GM23338 (cell line): Measurements from ENCODE around the gene PAQR9. TPM values are rescaled to one million over a fixed set of nuclear protein-coding genes. Genes with fewer than 3 reads are reported as not detected.

Experiments used
- ATAC-seq: fragments of 200-7000 bp; cut with Tn5 transposase; 3 replicates; pipeline ENCODE4 v1.9.1; 2020
- DNase-seq: peaks from one replicate; pipeline ENCODE4 v3.0.0-alpha.2; 2015; ENCODE audit warnings: low spot score
- H2AFZ ChIP-seq: fragments of 200-600 bp; sonication (generic); 2 replicates; pipeline ENCODE4 v1.8.0; 2016; ENCODE audit warnings: antibody characterized with exemption, mild to moderate bottlenecking, moderate library complexity
- H3F3A ChIP-seq: fragments of 200-600 bp; sonication (generic); replicated peaks from 2 replicates; pipeline ENCODE4 v1.8.0; 2017; ENCODE audit warnings: antibody characterized with exemption, mixed run types, low read depth
- H3K27ac ChIP-seq: fragments of 200-600 bp; sonication (generic); 2 replicates; pipeline ENCODE4 v1.6.1; 2016; ENCODE audit warnings: low read depth
- H3K27me3 ChIP-seq: fragments of 200-600 bp; sonication (generic); 2 replicates; pipeline ENCODE4 v1.8.0; 2016; ENCODE audit warnings: mild to moderate bottlenecking, mixed run types, moderate library complexity; ENCODE audit not compliant: insufficient read depth
- H3K36me3 ChIP-seq: fragments of 200-600 bp; sonication (generic); 2 replicates; pipeline ENCODE4 v1.8.0; 2016; ENCODE audit warnings: mild to moderate bottlenecking; ENCODE audit not compliant: insufficient read depth
- H3K4me1 ChIP-seq: fragments of 200-600 bp; sonication (generic); 2 replicates; pipeline ENCODE4 v1.8.0; 2016; ENCODE audit warnings: mild to moderate bottlenecking, moderate library complexity; ENCODE audit not compliant: insufficient read depth
- H3K4me2 ChIP-seq: fragments of 200-600 bp; sonication (generic); 2 replicates; pipeline ENCODE4 v1.7.1; 2017; ENCODE audit warnings: mixed run types
- H3K4me3 ChIP-seq: fragments of 200-600 bp; sonication (generic); 2 replicates; pipeline ENCODE4 v1.6.1; 2016; ENCODE audit warnings: mixed run types
- H3K79me2 ChIP-seq: fragments of 200-600 bp; sonication (generic); replicated peaks from 2 replicates; pipeline ENCODE4 v1.8.0; 2017; ENCODE audit warnings: mild to moderate bottlenecking; ENCODE audit not compliant: insufficient read depth
- H3K9me2 ChIP-seq: fragments of 200-600 bp; sonication (generic); 2 replicates; pipeline ENCODE4 v1.8.0; 2017; ENCODE audit not compliant: insufficient read depth
- H4K20me1 ChIP-seq: fragments of 200-600 bp; sonication (generic); replicated peaks from 2 replicates; pipeline ENCODE4 v1.8.0; 2017; ENCODE audit warnings: mild to moderate bottlenecking; ENCODE audit not compliant: insufficient read depth
- H3K27ac Mint-ChIP-seq: 2 replicates; pipeline ENCODE4 v1.8.0; 2020; ENCODE audit warnings: inconsistent platforms, mild to moderate bottlenecking, moderate library complexity, mixed read lengths
- H3K27me3 Mint-ChIP-seq: 3 replicates; pipeline ENCODE4 v1.8.0; 2022; ENCODE audit warnings: low read depth, mild to moderate bottlenecking, moderate library complexity, mixed read lengths, inconsistent platforms; ENCODE audit not compliant: insufficient read depth, poor library complexity
- H3K36me3 Mint-ChIP-seq: 3 replicates; pipeline ENCODE4 v1.8.0; 2021; ENCODE audit warnings: low read depth, mild to moderate bottlenecking, inconsistent platforms, moderate library complexity, mixed read lengths
- H3K4me1 Mint-ChIP-seq: 3 replicates; pipeline ENCODE4 v1.8.0; 2020; ENCODE audit warnings: mild to moderate bottlenecking, inconsistent platforms, mixed read lengths
- H3K4me3 Mint-ChIP-seq: 3 replicates; pipeline ENCODE4 v1.8.0; 2021; ENCODE audit warnings: moderate library complexity, mild to moderate bottlenecking, inconsistent platforms, mixed read lengths
- H3K9me3 Mint-ChIP-seq: 3 replicates; pipeline ENCODE4 v1.8.0; 2020; ENCODE audit warnings: moderate library complexity, mild to moderate bottlenecking, inconsistent platforms, mixed read lengths
- CREB1 ChIP-seq: fragments of 250-450 bp; sonication (Bioruptor Pico); IDR thresholded peaks from 2 replicates; pipeline ENCODE4 v1.5.0; 2020; ENCODE audit warnings: low read depth, mild to moderate bottlenecking, moderate library complexity
- EZH2 ChIP-seq: fragments of 200-600 bp; sonication (generic); IDR thresholded peaks from one replicate; pipeline ENCODE4 v1.8.0; 2017; ENCODE audit warnings: antibody characterized with exemption, mild to moderate bottlenecking, low read depth; ENCODE audit not compliant: unreplicated experiment
- EZH2phosphoT487 ChIP-seq: fragments of 200-600 bp; sonication (generic); IDR thresholded peaks from one replicate; pipeline ENCODE4 v1.8.1; 2018; ENCODE audit warnings: antibody characterized with exemption; ENCODE audit not compliant: unreplicated experiment
- NANOG ChIP-seq: IDR thresholded peaks from 2 replicates; pipeline ENCODE4 v1.6.1; 2016; ENCODE audit warnings: antibody characterized with exemption, borderline replicate concordance
- POLR2AphosphoS5 ChIP-seq: IDR thresholded peaks from 2 replicates; pipeline ENCODE4 v1.6.1; 2016; ENCODE audit warnings: antibody characterized with exemption, low read depth
- STAT1 ChIP-seq: IDR thresholded peaks from one replicate; pipeline ENCODE4 v1.6.1; 2016; ENCODE audit warnings: antibody characterized with exemption; ENCODE audit not compliant: unreplicated experiment
- ZNF114 ChIP-seq: fragments of 250-450 bp; sonication (Bioruptor Pico); IDR thresholded peaks from 2 replicates; pipeline ENCODE4 v1.5.0; 2020; ENCODE audit warnings: mild to moderate bottlenecking, moderate library complexity
- ZNF331 ChIP-seq: fragments of 250-450 bp; sonication (Bioruptor Pico); IDR thresholded peaks from 2 replicates; pipeline ENCODE4 v1.5.0; 2020; ENCODE audit warnings: low read depth, mild to moderate bottlenecking, moderate library complexity
- ZNF462 ChIP-seq: fragments of 250-450 bp; sonication (Bioruptor Pico); IDR thresholded peaks from 2 replicates; pipeline ENCODE4 v1.5.0; 2020; ENCODE audit warnings: mild to moderate bottlenecking, moderate library complexity
- polyA plus RNA-seq: library from polyadenylated mRNA; unstranded; fragments of >200 nt; fragmentation: Nextera tagmentation; extraction: Ambion mirVana; gene quantifications from 2 replicates; pipeline ENCODE4 v1.2.1, GENCODE V29; 2016
- total RNA-seq: library from RNA; depleted of rRNA; stranded (reverse); fragments of >200 nt; shearing (Covaris generic); gene quantifications from 2 replicates; pipeline ENCODE4 v1.2.3, GENCODE V29; 2014
- TF ChIP-seq, protein P1 (sequence below): IDR thresholded peaks from one replicate; pipeline ENCODE4 v1.6.1; 2018; ENCODE audit warnings: antibody characterized with exemption; ENCODE audit not compliant: unreplicated experiment
- TF ChIP-seq, protein P2 (sequence below): IDR thresholded peaks from 2 replicates; pipeline ENCODE4 v1.6.1; 2016; ENCODE audit warnings: antibody characterized with exemption

PAQR9 gene
- total and polyA plus RNA-seq, 2 experiments from 2014 or later = 2.0 to 2.3 TPM

- Histone ChIP-seq H3K36me3 (no peaks in the 10 kb centered on the region), H3K9me2 (no peaks in the 10 kb centered on the region), H3K4me2 (peak within 1 kb of the TSS; percentile 85), H3F3A (0 out of 2 replicates have a peak, but pooled peaks cover 4% of the 10 kb centered on the region), H3K4me1 (peaks cover 18% of the 10 kb centered on the region), H2AFZ (peak within 1 kb of the TSS; percentile 49; the same call in 1 of the 2 replicates), H3K79me2 (peaks cover 54% of the 10 kb centered on the region), H4K20me1 (peaks cover 18% of the 10 kb centered on the region), H3K4me3 (peak within 1 kb of the TSS; percentile 88), H3K27me3 (no peaks in the 10 kb centered on the region), H3K27ac (peak within 1 kb of the TSS; percentile 93)
- H3K4me1 Mint-ChIP-seq = peaks cover 27% of the 10 kb centered on the region
- H3K27me3 Mint-ChIP-seq = peaks cover 11% of the 10 kb centered on the region
- 0 out of 2 replicates have a peak, but pooled peaks have one; percentile 28 for TF ChIP-seq ZNF331
- peak; percentile 72 for TF ChIP-seq CREB1
- TF ChIP-seq, protein P1, sequence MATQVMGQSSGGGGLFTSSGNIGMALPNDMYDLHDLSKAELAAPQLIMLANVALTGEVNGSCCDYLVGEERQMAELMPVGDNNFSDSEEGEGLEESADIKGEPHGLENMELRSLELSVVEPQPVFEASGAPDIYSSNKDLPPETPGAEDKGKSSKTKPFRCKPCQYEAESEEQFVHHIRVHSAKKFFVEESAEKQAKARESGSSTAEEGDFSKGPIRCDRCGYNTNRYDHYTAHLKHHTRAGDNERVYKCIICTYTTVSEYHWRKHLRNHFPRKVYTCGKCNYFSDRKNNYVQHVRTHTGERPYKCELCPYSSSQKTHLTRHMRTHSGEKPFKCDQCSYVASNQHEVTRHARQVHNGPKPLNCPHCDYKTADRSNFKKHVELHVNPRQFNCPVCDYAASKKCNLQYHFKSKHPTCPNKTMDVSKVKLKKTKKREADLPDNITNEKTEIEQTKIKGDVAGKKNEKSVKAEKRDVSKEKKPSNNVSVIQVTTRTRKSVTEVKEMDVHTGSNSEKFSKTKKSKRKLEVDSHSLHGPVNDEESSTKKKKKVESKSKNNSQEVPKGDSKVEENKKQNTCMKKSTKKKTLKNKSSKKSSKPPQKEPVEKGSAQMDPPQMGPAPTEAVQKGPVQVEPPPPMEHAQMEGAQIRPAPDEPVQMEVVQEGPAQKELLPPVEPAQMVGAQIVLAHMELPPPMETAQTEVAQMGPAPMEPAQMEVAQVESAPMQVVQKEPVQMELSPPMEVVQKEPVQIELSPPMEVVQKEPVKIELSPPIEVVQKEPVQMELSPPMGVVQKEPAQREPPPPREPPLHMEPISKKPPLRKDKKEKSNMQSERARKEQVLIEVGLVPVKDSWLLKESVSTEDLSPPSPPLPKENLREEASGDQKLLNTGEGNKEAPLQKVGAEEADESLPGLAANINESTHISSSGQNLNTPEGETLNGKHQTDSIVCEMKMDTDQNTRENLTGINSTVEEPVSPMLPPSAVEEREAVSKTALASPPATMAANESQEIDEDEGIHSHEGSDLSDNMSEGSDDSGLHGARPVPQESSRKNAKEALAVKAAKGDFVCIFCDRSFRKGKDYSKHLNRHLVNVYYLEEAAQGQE = peak; percentile 15
- no peak for TF ChIP-seq EZH2
- no peak for TF ChIP-seq ZNF462 (CRISPR knock-in tag)
- TF ChIP-seq ZNF114 = no peak
- no peak for TF ChIP-seq STAT1
- TF ChIP-seq POLR2AphosphoS5 = peak; percentile 88
- no peak for TF ChIP-seq EZH2phosphoT487
- TF ChIP-seq NANOG = no peak
- TF ChIP-seq, protein P2, sequence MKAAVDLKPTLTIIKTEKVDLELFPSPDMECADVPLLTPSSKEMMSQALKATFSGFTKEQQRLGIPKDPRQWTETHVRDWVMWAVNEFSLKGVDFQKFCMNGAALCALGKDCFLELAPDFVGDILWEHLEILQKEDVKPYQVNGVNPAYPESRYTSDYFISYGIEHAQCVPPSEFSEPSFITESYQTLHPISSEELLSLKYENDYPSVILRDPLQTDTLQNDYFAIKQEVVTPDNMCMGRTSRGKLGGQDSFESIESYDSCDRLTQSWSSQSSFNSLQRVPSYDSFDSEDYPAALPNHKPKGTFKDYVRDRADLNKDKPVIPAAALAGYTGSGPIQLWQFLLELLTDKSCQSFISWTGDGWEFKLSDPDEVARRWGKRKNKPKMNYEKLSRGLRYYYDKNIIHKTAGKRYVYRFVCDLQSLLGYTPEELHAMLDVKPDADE = peak; percentile 92
- H3K9me3 Mint-ChIP-seq = no peaks in the 10 kb centered on the region
- H3K36me3 Mint-ChIP-seq = no peaks in the 10 kb centered on the region; the same call in 1 of the 3 replicates
- ATAC-seq = peak; percentile 87
- peak within 1 kb of the TSS; percentile 100 for H3K27ac Mint-ChIP-seq
- peak; percentile 100 for DNase-seq
- peak within 1 kb of the TSS; percentile 99 for H3K4me3 Mint-ChIP-seq
These were observed 38.1 kb upstream of the PAQR9 start, which contains the start of gene U2SURP for GRCh38 chr3:143001369-143002082. U2SURP (plus strand) TSS chr3:143001570; CDS start chr3:143001629, 59 bp downstream.
